Thyroid gland (tissue), 4 donors: Measurements from ENCODE around the gene CA12. TPM values are rescaled to one million over a fixed set of nuclear protein-coding genes. Genes with fewer than 3 reads are reported as not detected.

Source experiments
- DNase-seq, 2 donors: peaks; one replicate each; pipeline ENCODE4 v3.0.0-alpha.2; 2019
- H3K27ac ChIP-seq, 3 donors: fragments of 200-600 bp; sonication (generic); 1 replicate in 2 of 3; 2 replicates in 1 of 3; pipeline ENCODE4 v1.5.1; 2016 to 2019; ENCODE audit warnings: mild to moderate bottlenecking in 1 of 3, moderate library complexity in 1 of 3
- H3K27me3 ChIP-seq: fragments of 200-600 bp; sonication (generic); one replicate; pipeline ENCODE4 v1.5.1; 2019
- H3K36me3 ChIP-seq, 2 donors: fragments of 200-600 bp; sonication (generic); one replicate each; pipeline ENCODE4 v1.5.1; 2016 to 2019
- H3K4me1 ChIP-seq, 2 donors: fragments of 200-600 bp; sonication (generic); one replicate each; pipeline ENCODE4 v1.5.1; 2017 to 2019
- H3K4me3 ChIP-seq, 3 donors: fragments of 200-600 bp; sonication (generic); replicated peaks in 1 of 3; 1 replicate in 2 of 3; 2 replicates in 1 of 3; pipeline ENCODE4 v1.5.1; 2016; ENCODE audit warnings: mild to moderate bottlenecking in 1 of 3
- H3K9me3 ChIP-seq: fragments of 200-600 bp; sonication (generic); one replicate; pipeline ENCODE4 v1.5.1; 2017
- POLR2A ChIP-seq, 2 donors: fragments of 450-650 bp; IDR thresholded peaks; one replicate each; pipeline ENCODE4 v1.6.1; 2017; ENCODE audit warnings: antibody characterized with exemption in 2 of 2, mild to moderate bottlenecking in 2 of 2, moderate library complexity in 1 of 2
- WGBS, 2 donors: methylation state at CpG; one replicate each; pipeline ENCODE4 v1.1.5; 2017; 5-methylcytosine and 5-hydroxymethylcytosine counted together
- intact Hi-C: fragments of 100-400 bp; cut with DNase I; formaldehyde crosslinking; loops from one replicate; pipeline ENCODE4 v1.15.1; 2023
- total RNA-seq, 4 donors: library from RNA; depleted of rRNA; stranded (reverse); fragments of >200 nt; gene quantifications; one replicate each; pipeline ENCODE4 v1.2.3, GENCODE V29; 2016
- TF ChIP-seq, protein P1 (sequence below), 6 experiments: fragments of 200-600 bp in 3 of 6; fragments of 450-650 bp in 3 of 6; sonication (generic) in 3 of 6; IDR thresholded peaks; one replicate each; pipeline ENCODE4 v1.5.1; 2016 to 2019; ENCODE audit warnings: antibody characterized with exemption in 6 of 6, mild to moderate bottlenecking in 2 of 6, inconsistent platforms in 1 of 6, moderate library complexity in 1 of 6

The CA12 gene
- total RNA-seq, 4 donors from 2014 or later, result 0.33 to 21.9 (median 4.3) TPM

DNA sequence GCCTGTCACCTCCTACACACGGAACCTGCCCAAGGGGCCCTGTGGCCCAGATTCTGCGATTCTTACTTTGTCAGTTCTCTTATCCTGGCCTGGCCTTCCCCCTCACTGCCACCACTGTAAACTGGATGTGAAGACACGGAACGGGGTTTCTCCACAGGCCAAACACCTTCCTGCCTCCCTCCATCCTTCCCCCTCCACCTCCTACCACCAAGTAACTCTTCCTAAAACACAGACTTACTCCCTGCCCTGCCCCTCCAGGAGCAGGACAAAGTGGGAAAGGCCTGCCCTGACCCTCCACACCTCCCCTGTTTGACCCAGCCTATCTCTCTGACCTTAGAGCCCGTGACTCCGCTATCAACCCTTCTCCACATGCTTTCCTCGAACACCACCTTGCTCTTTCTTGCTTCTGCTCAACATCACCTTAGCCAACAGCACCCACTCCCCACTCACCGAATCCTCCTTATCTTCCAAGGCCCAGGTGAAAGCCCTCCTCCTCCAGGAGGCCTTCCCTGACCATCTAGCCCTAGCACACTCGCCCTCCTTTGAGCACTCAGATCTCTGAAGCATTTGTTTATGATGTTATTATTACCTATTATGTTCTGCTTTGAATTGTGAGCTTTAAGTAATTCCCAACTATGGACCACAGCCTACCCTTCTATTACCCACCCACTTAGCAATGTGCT, 7.6 kb downstream of the CA12 start:
- TF ChIP-seq, protein P1, sequence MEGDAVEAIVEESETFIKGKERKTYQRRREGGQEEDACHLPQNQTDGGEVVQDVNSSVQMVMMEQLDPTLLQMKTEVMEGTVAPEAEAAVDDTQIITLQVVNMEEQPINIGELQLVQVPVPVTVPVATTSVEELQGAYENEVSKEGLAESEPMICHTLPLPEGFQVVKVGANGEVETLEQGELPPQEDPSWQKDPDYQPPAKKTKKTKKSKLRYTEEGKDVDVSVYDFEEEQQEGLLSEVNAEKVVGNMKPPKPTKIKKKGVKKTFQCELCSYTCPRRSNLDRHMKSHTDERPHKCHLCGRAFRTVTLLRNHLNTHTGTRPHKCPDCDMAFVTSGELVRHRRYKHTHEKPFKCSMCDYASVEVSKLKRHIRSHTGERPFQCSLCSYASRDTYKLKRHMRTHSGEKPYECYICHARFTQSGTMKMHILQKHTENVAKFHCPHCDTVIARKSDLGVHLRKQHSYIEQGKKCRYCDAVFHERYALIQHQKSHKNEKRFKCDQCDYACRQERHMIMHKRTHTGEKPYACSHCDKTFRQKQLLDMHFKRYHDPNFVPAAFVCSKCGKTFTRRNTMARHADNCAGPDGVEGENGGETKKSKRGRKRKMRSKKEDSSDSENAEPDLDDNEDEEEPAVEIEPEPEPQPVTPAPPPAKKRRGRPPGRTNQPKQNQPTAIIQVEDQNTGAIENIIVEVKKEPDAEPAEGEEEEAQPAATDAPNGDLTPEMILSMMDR (IDR thresholded peaks at IDR 0.05), result no peak
- no peak for TF ChIP-seq POLR2A (IDR thresholded peaks at IDR 0.05)
- no peak for DNase-seq
- H3K4me1 ChIP-seq, result peaks cover 28 to 64% of the 10 kb centered on the region in 2 donors
- no peaks in the 10 kb centered on the region for H3K27me3 ChIP-seq
- H3K27ac ChIP-seq, result peak overlapping the region; percentile 40 to 85 (median 79)
- H3K4me3 ChIP-seq, result no peak overlapping the region
- H3K9me3 ChIP-seq, result no peaks in the 10 kb centered on the region
- no peaks in the 10 kb centered on the region for H3K36me3 ChIP-seq
- WGBS, 2 donors, result 82 to 92% methylated on average over 9 of the region's 9 CpGs
- intact Hi-C loops, result no loop called here

- Histone ChIP-seq H3K4me3 (no peak overlapping the region), H3K4me1 (peaks cover 28 to 70% of the 10 kb centered on the region in 2 donors), H3K36me3 (no peaks in the 10 kb centered on the region), H3K9me3 (no peaks in the 10 kb centered on the region), H3K27ac (peak overlapping the region; percentile 10 to 79 (median 40)), H3K27me3 (no peaks in the 10 kb centered on the region)
- TF ChIP-seq POLR2A (IDR thresholded peaks at IDR 0.05), result no peak
- TF ChIP-seq, protein P1 (IDR thresholded peaks at IDR 0.05), result no peak
- DNase-seq, result peak; percentile 46 to 66
- intact Hi-C loops, result no loop called here
- 52 to 62% methylated on average over 3 of the region's 3 CpGs for WGBS, 2 donors
Observed at GRCh38 chr15:63373330-63373729, 8.3 kb downstream of the CA12 start.

DNA sequence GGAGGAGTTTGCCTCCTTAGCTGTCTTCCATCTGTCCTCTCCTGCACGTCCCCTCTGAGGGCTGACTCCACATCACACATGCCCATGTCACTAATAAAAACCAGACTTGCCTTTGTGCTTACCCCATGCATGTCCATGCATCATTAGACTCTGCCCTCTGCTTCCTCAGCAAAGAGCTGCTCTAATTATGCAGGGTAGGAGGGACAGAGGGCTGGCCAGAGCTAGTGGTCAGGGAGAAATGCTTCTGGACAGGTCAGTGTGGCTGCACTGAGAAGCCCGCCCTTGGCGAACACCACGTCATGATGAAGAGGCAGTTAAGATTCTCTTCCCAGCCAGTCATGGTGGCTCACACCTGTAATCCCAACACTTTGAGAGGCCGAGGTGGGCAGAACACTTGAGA, 8.9 kb downstream of the CA12 start:
- no peak overlapping the region for H3K4me3 ChIP-seq
- TF ChIP-seq POLR2A (IDR thresholded peaks at IDR 0.05), result no peak
- H3K9me3 ChIP-seq, result no peaks in the 10 kb centered on the region
- 85 to 94% methylated on average over 5 of the region's 5 CpGs for WGBS, 2 donors
- H3K4me1 ChIP-seq, result peaks cover 28 to 70% of the 10 kb centered on the region in 2 donors
- no peak for DNase-seq
- H3K27ac ChIP-seq, result peak overlapping the region in 2 of 3 donors; percentile 40 to 79
- intact Hi-C loops, result no loop called here
- H3K36me3 ChIP-seq, result no peaks in the 10 kb centered on the region
- no peaks in the 10 kb centered on the region for H3K27me3 ChIP-seq

DNA sequence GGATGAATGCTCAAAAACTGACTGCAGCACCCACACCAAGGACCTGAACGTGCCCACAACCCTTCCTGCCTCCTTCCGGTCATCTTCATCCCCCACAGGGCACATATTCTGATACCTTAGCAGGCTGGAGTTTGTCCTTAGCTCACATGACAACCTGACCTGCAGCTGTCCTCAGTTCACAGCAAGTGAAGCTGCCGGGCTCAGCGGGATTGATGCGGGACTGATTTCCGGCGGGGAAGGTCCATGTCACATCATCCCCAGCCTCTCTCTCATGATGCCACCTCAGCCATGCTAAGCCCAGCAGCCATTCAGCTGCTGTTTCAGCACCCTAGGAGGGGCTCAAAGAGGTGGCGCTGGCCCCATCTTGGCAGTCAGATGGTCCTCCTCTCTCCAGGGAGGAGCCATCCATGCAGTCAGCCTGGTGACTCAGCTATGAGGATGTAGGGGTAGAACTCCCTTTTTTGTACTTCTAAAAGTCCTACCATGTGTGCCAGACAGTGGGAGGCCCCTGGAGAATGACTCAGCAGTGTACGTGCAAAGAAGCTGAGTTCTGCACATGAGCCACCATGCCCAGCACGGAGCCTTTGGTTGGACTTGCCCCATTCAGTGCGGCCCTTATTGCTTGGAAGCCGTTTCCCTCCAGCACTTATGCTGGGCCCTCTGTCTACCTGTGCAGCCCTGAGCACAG, 9.5 kb downstream of the CA12 start:
- intact Hi-C loops, result no loop called here
- H3K4me1 ChIP-seq, result peaks cover 28 to 70% of the 10 kb centered on the region in 2 donors
- H3K4me3 ChIP-seq, result no peak overlapping the region
- peak; percentile 48 to 68 for DNase-seq
- no peaks in the 10 kb centered on the region for H3K9me3 ChIP-seq
- H3K36me3 ChIP-seq, result no peaks in the 10 kb centered on the region
- H3K27me3 ChIP-seq, result no peaks in the 10 kb centered on the region
- peak overlapping the region; percentile 33 to 79 (median 40) for H3K27ac ChIP-seq
- no peak for TF ChIP-seq POLR2A (IDR thresholded peaks at IDR 0.05)
- TF ChIP-seq, protein P1 (IDR thresholded peaks at IDR 0.05), result no peak
- 71 to 83% methylated on average over 8 to 12 of the region's 12 CpGs for WGBS, 2 donors

- no peak overlapping the region for H3K4me3 ChIP-seq
- peak overlapping the region; percentile 33 to 79 (median 40) for H3K27ac ChIP-seq
- TF ChIP-seq, protein P1 (IDR thresholded peaks at IDR 0.05), result no peak
- no peak for TF ChIP-seq POLR2A (IDR thresholded peaks at IDR 0.05)
- intact Hi-C loops, result no loop called here
- H3K27me3 ChIP-seq, result no peaks in the 10 kb centered on the region
- DNase-seq, result no peak
- WGBS, 2 donors, result 81 to 88% methylated on average over 12 to 15 of the region's 15 CpGs
- no peaks in the 10 kb centered on the region for H3K9me3 ChIP-seq
- H3K36me3 ChIP-seq, result no peaks in the 10 kb centered on the region
- H3K4me1 ChIP-seq, result peaks cover 28 to 70% of the 10 kb centered on the region in 2 donors
Observed at GRCh38 chr15:63371297-63371918, 10.2 kb downstream of the CA12 start.
